IPS DF 6.9 (cell line): ENCODE results near the gene NKD1.

Experiments used
- DNase-seq: peaks from one replicate; pipeline ENCODE4 v3.0.0-alpha.2; 2013; ENCODE audit warnings: low read depth, low spot score
- H3K27ac ChIP-seq: one replicate; pipeline ENCODE4 v1.5.1; 2013; ENCODE audit warnings: low read length, control low read depth
- H3K27me3 ChIP-seq: 2 replicates; pipeline ENCODE4 v1.6.1; 2013; ENCODE audit warnings: mild to moderate bottlenecking, low read length; ENCODE audit not compliant: control insufficient read depth, insufficient read depth
- H3K36me3 ChIP-seq: 2 replicates; pipeline ENCODE4 v1.6.1; 2013; ENCODE audit warnings: low read length; ENCODE audit not compliant: control insufficient read depth, insufficient read depth
- H3K4me1 ChIP-seq: 2 replicates; pipeline ENCODE4 v1.6.1; 2013; ENCODE audit warnings: low read length; ENCODE audit not compliant: control insufficient read depth, insufficient read depth
- H3K4me3 ChIP-seq: 2 replicates; pipeline ENCODE4 v1.5.1; 2013; ENCODE audit warnings: mild to moderate bottlenecking, low read length
- H3K9me3 ChIP-seq: 2 replicates; pipeline ENCODE4 v1.6.1; 2013; ENCODE audit warnings: low read length, inconsistent platforms; ENCODE audit not compliant: control insufficient read depth, insufficient read depth
- WGBS: extraction: QIAGEN DNeasy Blood & Tissue Kit; methylation state at CpG from one replicate; pipeline ENCODE4 v1.1.7; 2013; ENCODE audit warnings: mixed read lengths, missing lambda C conversion rate; ENCODE audit not compliant: insufficient read length, insufficient coverage; 5-methylcytosine and 5-hydroxymethylcytosine counted together

Gene NKD1

GRCh38 chr16:50630394-50631020 lies 82.3 kb downstream of the NKD1 start:
- no peak for DNase-seq
- Histone ChIP-seq H3K9me3 (no peaks in the 10 kb centered on the region), H3K27me3 (no peaks in the 10 kb centered on the region), H3K4me1 (no peaks in the 10 kb centered on the region), H3K27ac (no peak overlapping the region), H3K4me3 (no peak overlapping the region), H3K36me3 (no peaks in the 10 kb centered on the region)
- WGBS, result no CpG with 5 or more reads among the region's 11 CpGs

DNA sequence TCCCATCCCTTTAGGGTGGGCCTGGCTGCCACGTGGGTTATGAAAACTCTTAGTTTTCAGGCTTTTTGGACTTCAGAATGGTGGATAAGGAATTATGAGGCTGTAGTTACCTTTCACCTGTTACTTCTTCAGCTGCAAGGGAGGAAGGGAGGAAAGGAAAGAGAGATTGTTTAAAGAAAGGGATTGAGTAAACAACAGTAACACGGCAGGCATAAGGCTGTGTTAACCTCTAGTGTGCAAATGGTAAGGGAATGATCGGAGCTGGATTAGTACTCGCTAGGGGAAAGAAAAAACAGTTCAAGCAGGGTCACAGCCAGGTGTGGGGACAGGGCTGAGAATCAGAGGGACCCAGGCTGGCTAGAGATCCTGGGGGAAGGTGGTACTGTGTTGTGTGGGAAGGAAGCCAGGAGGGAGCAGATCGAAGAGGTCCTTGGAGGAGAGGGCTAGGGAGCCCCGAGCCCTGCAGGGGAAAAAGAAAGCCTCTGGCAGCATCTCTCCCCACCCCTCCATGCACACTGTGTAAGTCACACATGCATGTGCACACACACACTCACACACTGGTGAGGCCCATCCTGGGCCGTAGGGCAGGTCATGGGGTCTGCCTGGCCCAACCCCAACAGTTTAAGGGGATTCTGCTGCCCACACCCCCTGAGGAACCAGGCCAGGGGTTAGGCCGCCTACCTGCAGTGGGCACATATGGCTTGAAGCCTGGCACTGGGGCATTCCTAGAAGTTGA lies 83.2 kb downstream of the NKD1 start:
- Histone ChIP-seq H3K4me1 (no peaks in the 10 kb centered on the region), H3K4me3 (no peak overlapping the region), H3K9me3 (no peaks in the 10 kb centered on the region), H3K27ac (no peak overlapping the region), H3K27me3 (no peaks in the 10 kb centered on the region), H3K36me3 (no peaks in the 10 kb centered on the region)
- no CpG with 5 or more reads among the region's 8 CpGs for WGBS
- no peak for DNase-seq

DNA sequence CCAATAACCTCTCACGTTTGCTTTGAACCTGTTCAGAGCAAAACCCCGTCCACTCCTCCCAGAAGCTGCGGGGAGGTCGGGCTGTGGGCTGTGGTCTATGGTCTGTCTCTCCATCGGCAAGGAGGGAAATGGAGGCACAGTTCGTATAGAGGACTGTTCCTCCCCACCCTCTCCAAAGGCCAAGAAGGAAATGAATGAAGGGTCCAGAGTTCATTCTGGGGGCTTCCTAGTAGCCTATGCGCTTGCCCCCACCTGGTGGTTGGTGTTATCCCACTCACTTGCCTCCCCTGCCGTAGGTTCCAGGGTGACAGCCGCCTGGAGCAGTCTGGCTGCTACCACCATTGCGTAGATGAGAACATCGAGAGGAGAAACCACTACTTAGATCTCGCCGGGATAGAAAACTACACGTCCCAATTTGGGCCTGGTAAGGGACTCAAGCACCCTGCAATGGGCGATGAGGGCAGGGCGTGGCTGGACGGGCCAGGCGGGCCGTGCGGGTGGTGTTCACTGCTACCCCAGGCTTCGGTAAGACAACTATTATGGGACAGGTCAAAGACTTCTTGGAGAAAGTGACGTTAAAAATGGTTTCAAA lies 83.9 kb downstream of the NKD1 start:
- no peaks in the 10 kb centered on the region for H3K9me3 ChIP-seq
- WGBS, result no CpG with 5 or more reads among the region's 22 CpGs
- H3K27me3 ChIP-seq, result no peaks in the 10 kb centered on the region
- H3K27ac ChIP-seq, result no peak overlapping the region
- no peak for DNase-seq
- H3K36me3 ChIP-seq, result no peaks in the 10 kb centered on the region
- H3K4me1 ChIP-seq, result no peaks in the 10 kb centered on the region
- H3K4me3 ChIP-seq, result no peak overlapping the region

DNA sequence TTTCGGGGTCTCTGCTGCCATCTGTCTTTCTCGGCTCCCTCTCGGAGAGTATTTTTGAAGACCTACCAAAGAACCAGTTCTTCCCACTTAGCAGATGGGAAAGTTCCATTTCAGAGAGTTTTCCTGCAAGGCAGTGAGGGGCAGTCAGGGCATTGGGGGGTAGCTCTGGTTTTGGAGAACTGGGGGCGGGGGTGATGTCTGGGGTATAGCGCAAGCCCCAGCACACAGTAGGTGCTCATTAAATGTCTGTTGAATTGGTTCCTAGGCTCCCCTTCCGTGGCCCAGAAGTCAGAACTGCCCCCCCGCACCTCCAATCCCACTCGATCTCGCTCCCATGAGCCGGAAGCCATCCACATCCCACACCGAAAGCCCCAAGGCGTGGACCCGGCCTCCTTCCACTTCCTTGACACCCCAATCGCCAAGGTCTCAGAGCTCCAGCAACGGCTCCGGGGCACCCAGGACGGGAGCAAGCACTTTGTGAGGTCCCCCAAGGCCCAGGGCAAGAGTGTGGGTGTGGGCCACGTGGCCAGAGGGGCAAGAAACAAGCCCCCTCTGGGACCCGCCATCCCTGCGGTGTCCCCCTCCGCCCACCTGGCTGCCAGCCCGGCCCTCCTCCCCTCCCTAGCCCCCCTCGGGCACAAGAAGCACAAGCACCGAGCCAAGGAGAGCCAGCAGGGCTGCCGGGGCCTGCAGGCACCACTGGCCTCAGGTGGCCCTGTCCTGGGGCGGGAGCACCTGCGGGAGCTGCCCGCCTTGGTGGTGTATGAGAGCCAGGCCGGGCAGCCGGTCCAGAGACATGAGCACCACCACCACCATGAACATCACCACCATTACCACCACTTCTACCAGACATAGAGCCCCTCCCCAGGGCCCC lies 85.0 kb downstream of the NKD1 start:
- no CpG with 5 or more reads among the region's 30 CpGs for WGBS
- no peak overlapping the region for H3K27ac ChIP-seq
- DNase-seq, result no peak

DNA sequence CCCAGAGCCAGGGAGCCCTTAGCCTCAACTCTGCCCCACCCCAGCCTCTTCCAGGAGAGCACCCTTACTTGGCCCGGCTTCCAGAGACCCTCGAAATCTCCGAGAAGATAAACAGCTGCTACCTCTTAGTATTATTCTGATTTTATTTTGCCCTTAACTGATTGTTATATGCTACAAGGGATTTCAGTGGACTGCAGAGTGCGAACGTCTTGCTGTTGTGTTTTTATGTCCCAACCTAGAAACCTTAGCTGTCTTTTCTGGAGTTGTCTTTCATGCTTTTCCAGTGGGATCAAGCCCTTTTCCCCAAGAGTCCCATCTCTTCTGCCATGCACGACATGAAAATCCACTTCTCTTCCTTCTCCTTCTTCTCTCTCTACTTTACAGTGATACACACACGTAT lies 85.9 kb downstream of the NKD1 start:
- no peaks in the 10 kb centered on the region for H3K4me1 ChIP-seq
- DNase-seq, result no peak
- no peak overlapping the region for H3K4me3 ChIP-seq
- WGBS, result no CpG with 5 or more reads among the region's 7 CpGs
- H3K27ac ChIP-seq, result no peak overlapping the region
- no peaks in the 10 kb centered on the region for H3K36me3 ChIP-seq
- no peaks in the 10 kb centered on the region for H3K27me3 ChIP-seq
- no peaks in the 10 kb centered on the region for H3K9me3 ChIP-seq

More for the DNA sequence above, 85.0 kb downstream of the NKD1 start:
- H3K4me3 ChIP-seq, result no peak overlapping the region
- no peaks in the 10 kb centered on the region for H3K4me1 ChIP-seq
- no peaks in the 10 kb centered on the region for H3K36me3 ChIP-seq
- H3K9me3 ChIP-seq, result no peaks in the 10 kb centered on the region
- no peaks in the 10 kb centered on the region for H3K27me3 ChIP-seq

DNA sequence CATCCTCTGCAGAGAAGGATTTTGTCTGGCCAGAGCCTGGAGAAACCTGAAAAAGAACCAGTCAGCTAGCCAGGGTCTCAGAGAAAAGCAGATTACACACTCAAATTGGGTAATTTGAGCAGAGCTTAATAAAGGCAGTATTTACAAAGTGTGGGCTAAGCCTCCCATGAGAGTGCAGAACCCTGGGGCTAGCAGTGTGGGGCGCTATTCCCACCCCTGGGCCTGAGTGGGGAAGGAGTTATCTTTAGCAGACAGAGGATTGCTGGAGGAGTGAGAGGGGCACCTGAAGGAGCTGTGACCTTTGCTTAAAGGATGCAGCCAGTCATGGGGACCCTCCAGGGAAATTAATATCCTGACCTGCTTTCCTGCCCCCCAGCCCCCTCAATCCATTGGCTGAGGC lies 86.8 kb downstream of the NKD1 start:
- H3K9me3 ChIP-seq, result no peaks in the 10 kb centered on the region

GRCh38 chr16:50635505-50636392 lies 87.6 kb downstream of the NKD1 start:
- no peaks in the 10 kb centered on the region for H3K36me3 ChIP-seq
- H3K27ac ChIP-seq, result no peak overlapping the region
- no peak for DNase-seq
- WGBS, result no CpG with 5 or more reads among the region's 17 CpGs
- H3K27me3 ChIP-seq, result no peaks in the 10 kb centered on the region
- no peaks in the 10 kb centered on the region for H3K4me1 ChIP-seq
- H3K9me3 ChIP-seq, result no peaks in the 10 kb centered on the region
- H3K4me3 ChIP-seq, result no peak overlapping the region

More for the DNA sequence above, 86.8 kb downstream of the NKD1 start:
- no peak overlapping the region for H3K4me3 ChIP-seq
- H3K4me1 ChIP-seq, result no peaks in the 10 kb centered on the region
- H3K27ac ChIP-seq, result no peak overlapping the region
- no peak for DNase-seq
- no peaks in the 10 kb centered on the region for H3K36me3 ChIP-seq
- no CpG with 5 or more reads among the region's 1 CpG for WGBS
- H3K27me3 ChIP-seq, result no peaks in the 10 kb centered on the region

- Histone ChIP-seq H3K4me1 (no peaks in the 10 kb centered on the region), H3K27me3 (no peaks in the 10 kb centered on the region), H3K27ac (no peak overlapping the region), H3K4me3 (no peak overlapping the region), H3K9me3 (no peaks in the 10 kb centered on the region), H3K36me3 (no peaks in the 10 kb centered on the region)
- no peak for DNase-seq
- no CpG with 5 or more reads among the region's 10 CpGs for WGBS
These were observed 88.7 kb downstream of the NKD1 start for GRCh38 chr16:50636753-50637374.

DNA sequence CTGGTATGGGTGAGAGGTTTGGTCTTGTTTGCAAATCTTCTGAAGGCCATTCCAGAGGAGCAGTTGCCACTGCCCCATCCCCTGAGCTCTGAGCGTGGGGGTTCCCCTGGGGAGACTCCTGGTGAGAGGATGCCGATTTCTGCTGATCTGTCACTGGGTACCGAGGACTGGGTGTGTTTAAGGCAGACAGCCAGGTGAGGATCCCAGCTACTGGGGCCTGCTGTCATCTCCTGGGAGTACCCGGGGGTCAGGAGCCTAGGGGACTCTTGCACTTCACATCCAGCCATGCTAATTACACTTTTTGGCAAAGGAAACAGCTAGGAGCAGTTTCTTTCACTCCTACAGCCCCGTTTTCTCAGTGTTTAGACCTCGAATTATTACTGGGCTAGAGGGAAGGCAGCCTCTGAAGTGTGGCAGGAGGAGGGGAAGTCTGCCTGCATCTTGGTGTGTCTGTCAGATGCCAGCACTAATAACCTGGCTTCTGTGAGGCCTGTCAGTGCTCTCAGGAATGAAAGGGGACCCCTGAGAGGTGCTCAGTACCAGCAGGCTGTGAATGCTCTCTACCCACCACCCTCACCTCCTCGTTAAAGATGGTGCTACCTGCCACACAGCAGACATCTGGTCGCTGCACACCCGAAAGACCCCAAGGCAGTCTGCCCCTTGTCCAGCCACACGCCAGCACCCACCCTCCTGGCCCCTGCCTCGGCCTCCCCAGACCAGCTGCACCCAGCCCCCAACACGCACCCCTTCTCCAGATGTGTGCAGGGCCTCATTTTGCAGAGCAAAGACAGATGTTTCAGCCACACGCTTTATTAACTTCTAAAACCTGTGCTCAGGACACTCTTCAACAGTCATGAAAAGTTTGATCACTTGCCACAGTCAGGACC lies 89.8 kb downstream of the NKD1 start:
- Histone ChIP-seq H3K9me3 (no peaks in the 10 kb centered on the region), H3K27ac (no peak overlapping the region), H3K4me3 (no peak overlapping the region), H3K4me1 (no peaks in the 10 kb centered on the region; the same call in 1 of the 2 replicates), H3K27me3 (no peaks in the 10 kb centered on the region), H3K36me3 (no peaks in the 10 kb centered on the region)
- no peak for DNase-seq
- no CpG with 5 or more reads among the region's 13 CpGs for WGBS
